ENCODE results near the gene RAB24.

Gene RAB24

GRCh38 chr5:177303925-177304391 lies 439 bp upstream of the RAB24 start:
- DNase-seq (ENCODE audit: extremely low spot score), result no peak
- CTCF ChIA-PET, result interaction anchor here (0.7 to 2.9 kb wide), 9 partner anchors 8 to 190 kb away, joined by 3 to 8 read pairs (median 4); partner anchors contain the start of gene MXD3
- POLR2A ChIA-PET, result no interaction called here
- TF ChIP-seq, protein P1, sequence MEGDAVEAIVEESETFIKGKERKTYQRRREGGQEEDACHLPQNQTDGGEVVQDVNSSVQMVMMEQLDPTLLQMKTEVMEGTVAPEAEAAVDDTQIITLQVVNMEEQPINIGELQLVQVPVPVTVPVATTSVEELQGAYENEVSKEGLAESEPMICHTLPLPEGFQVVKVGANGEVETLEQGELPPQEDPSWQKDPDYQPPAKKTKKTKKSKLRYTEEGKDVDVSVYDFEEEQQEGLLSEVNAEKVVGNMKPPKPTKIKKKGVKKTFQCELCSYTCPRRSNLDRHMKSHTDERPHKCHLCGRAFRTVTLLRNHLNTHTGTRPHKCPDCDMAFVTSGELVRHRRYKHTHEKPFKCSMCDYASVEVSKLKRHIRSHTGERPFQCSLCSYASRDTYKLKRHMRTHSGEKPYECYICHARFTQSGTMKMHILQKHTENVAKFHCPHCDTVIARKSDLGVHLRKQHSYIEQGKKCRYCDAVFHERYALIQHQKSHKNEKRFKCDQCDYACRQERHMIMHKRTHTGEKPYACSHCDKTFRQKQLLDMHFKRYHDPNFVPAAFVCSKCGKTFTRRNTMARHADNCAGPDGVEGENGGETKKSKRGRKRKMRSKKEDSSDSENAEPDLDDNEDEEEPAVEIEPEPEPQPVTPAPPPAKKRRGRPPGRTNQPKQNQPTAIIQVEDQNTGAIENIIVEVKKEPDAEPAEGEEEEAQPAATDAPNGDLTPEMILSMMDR (IDR thresholded peaks at IDR 0.05; ENCODE audit: control extremely low read depth, extremely low read depth, low read depth, missing control alignments), result no peak

- TF ChIP-seq, protein P1 (IDR thresholded peaks at IDR 0.05; ENCODE audit: control extremely low read depth, extremely low read depth, low read depth, missing control alignments), result peak; percentile 19
- ChIA-PET POLR2A (interaction anchor here (1.2 kb wide), 1 partner anchor 10 kb away, joined by 3 read pairs; no protein-coding TSS in a partner anchor), CTCF (interaction anchor here (0.8 to 6.4 kb wide), 12 partner anchors 7 to 189 kb away, joined by 3 to 56 read pairs (median 5); partner anchors contain the start of gene MXD3)
- no peak for DNase-seq (ENCODE audit: extremely low spot score)
These were observed 987 bp downstream of the RAB24 start for GRCh38 chr5:177302354-177303110.

- POLR2A ChIA-PET, result interaction anchor here (1.2 kb wide), 1 partner anchor 11 kb away, joined by 3 read pairs; no protein-coding TSS in a partner anchor
- no peak for DNase-seq (ENCODE audit: extremely low spot score)
- TF ChIP-seq, protein P1 (IDR thresholded peaks at IDR 0.05; ENCODE audit: control extremely low read depth, extremely low read depth, low read depth, missing control alignments), result no peak
- CTCF ChIA-PET, result interaction anchor here (0.7 to 6.4 kb wide), 11 partner anchors 8 to 188 kb away, joined by 3 to 56 read pairs (median 4); partner anchors contain the start of gene MXD3
These were observed 1.9 kb downstream of the RAB24 start for GRCh38 chr5:177301503-177302165.

DNA sequence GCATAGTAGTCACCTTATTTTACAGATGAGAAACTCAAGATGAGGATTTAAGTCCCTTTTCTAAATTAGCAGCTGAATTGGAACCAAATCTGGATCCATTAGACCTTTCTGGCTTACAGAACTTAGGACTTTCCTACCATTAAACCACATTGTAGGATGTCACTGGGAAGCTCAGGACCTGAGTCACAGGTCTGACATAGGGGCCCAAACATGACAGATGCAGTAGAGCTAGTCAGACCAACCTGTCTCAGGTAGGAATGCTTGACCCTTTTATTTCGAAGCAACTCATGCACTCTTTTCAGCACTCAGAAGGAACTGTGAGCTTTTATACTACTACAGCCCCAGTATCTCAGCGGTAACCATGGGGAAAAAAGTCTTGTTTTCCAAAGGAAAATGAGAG lies 2.6 kb downstream of the RAB24 start:
- TF ChIP-seq, protein P1 (IDR thresholded peaks at IDR 0.05; ENCODE audit: control extremely low read depth, extremely low read depth, low read depth, missing control alignments), result no peak
- POLR2A ChIA-PET, result interaction anchor here (1.2 kb wide), 1 partner anchor 12 kb away, joined by 3 read pairs; no protein-coding TSS in a partner anchor
- no peak for DNase-seq (ENCODE audit: extremely low spot score)
- CTCF ChIA-PET, result interaction anchor here (0.9 to 6.4 kb wide), 7 partner anchors 9 to 187 kb away, joined by 3 to 56 read pairs (median 5); no protein-coding TSS in a partner anchor

- peak; percentile 58 for DNase-seq (ENCODE audit: extremely low spot score)
- TF ChIP-seq, protein P1 (IDR thresholded peaks at IDR 0.05; ENCODE audit: control extremely low read depth, extremely low read depth, low read depth, missing control alignments), result no peak
- CTCF ChIA-PET, result interaction anchor here (1.5 to 6.4 kb wide), 3 partner anchors 9 to 187 kb away, joined by 4 to 56 read pairs (median 18); no protein-coding TSS in a partner anchor
- POLR2A ChIA-PET, result no interaction called here
These were observed 3.2 kb downstream of the RAB24 start for GRCh38 chr5:177300236-177300880.

DNA sequence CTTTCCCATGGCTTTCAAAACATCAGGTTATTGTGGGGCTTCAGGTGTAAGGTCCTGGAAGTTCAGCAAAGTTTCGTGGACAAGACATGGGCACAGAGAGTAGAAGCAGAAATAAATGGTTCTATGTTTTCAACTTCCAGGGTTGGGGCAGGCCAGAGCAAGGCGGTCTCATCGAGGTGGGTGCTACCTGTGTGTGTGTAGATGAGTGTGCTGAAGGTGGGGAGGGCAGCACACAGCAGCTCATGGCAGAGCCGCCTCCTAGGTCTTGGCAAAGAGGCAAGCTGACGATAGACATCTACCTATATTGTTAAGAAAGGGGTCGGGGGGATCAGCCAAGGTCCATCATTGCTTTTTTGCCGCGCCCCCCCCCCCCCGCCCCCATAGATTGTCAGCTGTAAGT lies 3.8 kb downstream of the RAB24 start:
- no peak for DNase-seq (ENCODE audit: extremely low spot score)
- TF ChIP-seq, protein P1 (IDR thresholded peaks at IDR 0.05; ENCODE audit: control extremely low read depth, extremely low read depth, low read depth, missing control alignments), result no peak
- ChIA-PET CTCF (interaction anchor here (0.9 to 6.4 kb wide), 6 partner anchors 10 to 187 kb away, joined by 3 to 56 read pairs (median 4); no protein-coding TSS in a partner anchor), POLR2A (no interaction called here)
